Keratinocyte (primary cell): ENCODE data around the gene DCAKD.

Source experiments
- EZH2 ChIP-seq: IDR thresholded peaks from one replicate; pipeline ENCODE4 v1.6.1; 2012; ENCODE audit warnings: inconsistent platforms, mild to moderate bottlenecking, low read length, moderate library complexity
- TF ChIP-seq, protein P1 (sequence below), 3 experiments: IDR thresholded peaks in 1 of 3; conservative IDR thresholded peaks in 1 of 3; optimal IDR thresholded peaks in 1 of 3; 2 replicates in 2 of 3; 3 replicates in 1 of 3; pipeline versions ENCODE3 to v1.5.1; 2011; ENCODE audit warnings: low read length in 3 of 3, mild to moderate bottlenecking in 3 of 3, moderate library complexity in 2 of 3, control low read depth in 1 of 3, inconsistent platforms in 1 of 3; ENCODE audit not compliant: insufficient read depth in 2 of 3; ENCODE audit errors: extremely low read depth in 1 of 3

DNA sequence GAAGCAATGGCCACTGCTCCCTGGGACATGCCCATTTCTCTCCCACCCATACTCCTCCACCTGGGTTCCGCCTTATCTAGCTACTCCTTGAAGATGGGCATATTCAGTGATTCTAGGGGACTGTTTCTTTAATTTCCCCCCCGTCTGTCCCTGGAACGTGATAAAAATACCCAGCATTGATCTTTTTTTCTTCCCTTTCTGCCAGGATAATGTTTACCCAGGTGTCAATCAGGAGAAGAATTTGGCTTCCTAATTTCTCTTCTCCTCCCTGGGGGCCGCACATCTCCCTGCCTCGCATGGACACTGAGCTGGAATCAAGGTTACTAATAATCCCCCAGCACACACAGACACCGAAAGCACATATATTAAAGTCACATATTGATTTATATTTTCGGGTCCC lies 35.2 kb downstream of the DCAKD start:
- TF ChIP-seq, protein P1, sequence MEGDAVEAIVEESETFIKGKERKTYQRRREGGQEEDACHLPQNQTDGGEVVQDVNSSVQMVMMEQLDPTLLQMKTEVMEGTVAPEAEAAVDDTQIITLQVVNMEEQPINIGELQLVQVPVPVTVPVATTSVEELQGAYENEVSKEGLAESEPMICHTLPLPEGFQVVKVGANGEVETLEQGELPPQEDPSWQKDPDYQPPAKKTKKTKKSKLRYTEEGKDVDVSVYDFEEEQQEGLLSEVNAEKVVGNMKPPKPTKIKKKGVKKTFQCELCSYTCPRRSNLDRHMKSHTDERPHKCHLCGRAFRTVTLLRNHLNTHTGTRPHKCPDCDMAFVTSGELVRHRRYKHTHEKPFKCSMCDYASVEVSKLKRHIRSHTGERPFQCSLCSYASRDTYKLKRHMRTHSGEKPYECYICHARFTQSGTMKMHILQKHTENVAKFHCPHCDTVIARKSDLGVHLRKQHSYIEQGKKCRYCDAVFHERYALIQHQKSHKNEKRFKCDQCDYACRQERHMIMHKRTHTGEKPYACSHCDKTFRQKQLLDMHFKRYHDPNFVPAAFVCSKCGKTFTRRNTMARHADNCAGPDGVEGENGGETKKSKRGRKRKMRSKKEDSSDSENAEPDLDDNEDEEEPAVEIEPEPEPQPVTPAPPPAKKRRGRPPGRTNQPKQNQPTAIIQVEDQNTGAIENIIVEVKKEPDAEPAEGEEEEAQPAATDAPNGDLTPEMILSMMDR (optimal IDR thresholded peaks at IDR 0.05 in 1 of 3, IDR thresholded peaks at IDR 0.05 in 1 of 3, conservative IDR thresholded peaks at IDR 0.05 in 1 of 3; ENCODE audit: extremely low read depth in 1 of 3, insufficient read depth in 2 of 3, low read length in 3 of 3): no peak
- no peak for TF ChIP-seq EZH2
